Right atrium auricular region (tissue), 2 donors: Measurements from ENCODE around the gene RSAD1. TPM values are rescaled to one million over a fixed set of nuclear protein-coding genes. Genes with fewer than 3 reads are reported as not detected.

Experiments used
- DNase-seq: peaks from one replicate; pipeline ENCODE4 v3.0.0-alpha.2; 2019; ENCODE audit warnings: low spot score
- H3K27ac ChIP-seq, 2 donors: fragments of 200-600 bp; sonication (generic); 1 replicate in 1 of 2; 2 replicates in 1 of 2; pipeline ENCODE4 v1.5.1; 2016 to 2019
- H3K27me3 ChIP-seq, 2 donors: fragments of 200-600 bp; sonication (generic); one replicate each; pipeline versions ENCODE4 v1.5.1 to v1.6.0; 2017 to 2019
- H3K36me3 ChIP-seq: fragments of 200-600 bp; sonication (generic); one replicate; pipeline ENCODE4 v1.5.1; 2016
- H3K4me1 ChIP-seq, 2 donors: fragments of 200-600 bp; sonication (generic); one replicate each; pipeline versions ENCODE4 v1.5.1 to v1.6.0; 2017 to 2019
- H3K4me3 ChIP-seq, 2 donors: fragments of 200-600 bp; sonication (generic); 1 replicate in 1 of 2; 2 replicates in 1 of 2; pipeline ENCODE4 v1.5.1; 2017 to 2019; ENCODE audit warnings: mild to moderate bottlenecking in 1 of 2, moderate library complexity in 1 of 2
- H3K9me3 ChIP-seq, 2 donors: fragments of 200-600 bp; sonication (generic); one replicate each; pipeline ENCODE4 v1.5.1; 2019
- total RNA-seq, 2 donors: library from RNA; depleted of rRNA; stranded (reverse); fragments of >200 nt; gene quantifications; one replicate each; pipeline ENCODE4 v1.1.0, GENCODE V29; 2016
- TF ChIP-seq, protein P1 (sequence below), 2 donors: fragments of 200-600 bp; sonication (generic); IDR thresholded peaks; one replicate each; pipeline ENCODE4 v1.5.1; 2019; ENCODE audit warnings: antibody characterized with exemption in 2 of 2

Gene RSAD1
- total RNA-seq, 2 donors from 2014 or later = 19.1 to 19.3 TPM

GRCh38 chr17:50445730-50446325 lies 32.8 kb upstream of the RSAD1 start:
- no peak for DNase-seq
- no peaks in the 10 kb centered on the region for H3K9me3 ChIP-seq
- H3K27me3 ChIP-seq = no peaks in the 10 kb centered on the region
- H3K27ac ChIP-seq = no peak overlapping the region
- H3K36me3 ChIP-seq = no peaks in the 10 kb centered on the region
- H3K4me1 ChIP-seq = peaks cover 0 to 38% of the 10 kb centered on the region in 2 donors
- TF ChIP-seq, protein P1, sequence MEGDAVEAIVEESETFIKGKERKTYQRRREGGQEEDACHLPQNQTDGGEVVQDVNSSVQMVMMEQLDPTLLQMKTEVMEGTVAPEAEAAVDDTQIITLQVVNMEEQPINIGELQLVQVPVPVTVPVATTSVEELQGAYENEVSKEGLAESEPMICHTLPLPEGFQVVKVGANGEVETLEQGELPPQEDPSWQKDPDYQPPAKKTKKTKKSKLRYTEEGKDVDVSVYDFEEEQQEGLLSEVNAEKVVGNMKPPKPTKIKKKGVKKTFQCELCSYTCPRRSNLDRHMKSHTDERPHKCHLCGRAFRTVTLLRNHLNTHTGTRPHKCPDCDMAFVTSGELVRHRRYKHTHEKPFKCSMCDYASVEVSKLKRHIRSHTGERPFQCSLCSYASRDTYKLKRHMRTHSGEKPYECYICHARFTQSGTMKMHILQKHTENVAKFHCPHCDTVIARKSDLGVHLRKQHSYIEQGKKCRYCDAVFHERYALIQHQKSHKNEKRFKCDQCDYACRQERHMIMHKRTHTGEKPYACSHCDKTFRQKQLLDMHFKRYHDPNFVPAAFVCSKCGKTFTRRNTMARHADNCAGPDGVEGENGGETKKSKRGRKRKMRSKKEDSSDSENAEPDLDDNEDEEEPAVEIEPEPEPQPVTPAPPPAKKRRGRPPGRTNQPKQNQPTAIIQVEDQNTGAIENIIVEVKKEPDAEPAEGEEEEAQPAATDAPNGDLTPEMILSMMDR (IDR thresholded peaks at IDR 0.05) = no peak
- no peak overlapping the region for H3K4me3 ChIP-seq

- TF ChIP-seq, protein P1 (IDR thresholded peaks at IDR 0.05) = no peak
- no peaks in the 10 kb centered on the region for H3K36me3 ChIP-seq
- H3K27ac ChIP-seq = peak overlapping the region in 1 of 2 donors; percentile 37
- H3K9me3 ChIP-seq = no peaks in the 10 kb centered on the region
- H3K27me3 ChIP-seq = no peaks in the 10 kb centered on the region
- H3K4me3 ChIP-seq = no peak overlapping the region
- no peak for DNase-seq
- peaks cover 0 to 32% of the 10 kb centered on the region in 2 donors for H3K4me1 ChIP-seq
Measured at GRCh38 chr17:50447870-50448595, 30.6 kb upstream of the RSAD1 start.

DNA sequence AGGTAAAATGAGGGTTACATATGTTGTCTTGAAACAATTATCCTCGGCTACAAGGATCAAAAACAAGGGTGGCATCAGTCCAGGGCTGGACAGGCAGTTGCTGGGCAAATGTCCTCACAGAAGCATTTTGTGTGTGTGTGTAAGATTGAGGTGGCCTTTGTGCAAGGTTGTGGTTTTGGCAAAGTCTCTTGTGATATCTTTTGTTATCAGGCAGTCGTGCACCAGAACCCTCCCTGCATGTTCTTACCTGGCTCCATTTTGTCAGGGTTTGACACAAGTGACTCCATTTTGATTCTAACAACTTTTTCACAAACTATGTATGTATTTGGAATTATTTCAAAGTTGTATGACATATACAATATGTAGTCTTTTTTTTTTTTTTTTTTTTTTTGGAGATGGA lies 30.0 kb upstream of the RSAD1 start:
- Histone ChIP-seq H3K4me1 (peaks cover 0 to 26% of the 10 kb centered on the region in 2 donors), H3K27ac (no peak overlapping the region), H3K4me3 (no peak overlapping the region), H3K36me3 (no peaks in the 10 kb centered on the region), H3K27me3 (no peaks in the 10 kb centered on the region), H3K9me3 (no peaks in the 10 kb centered on the region)
- TF ChIP-seq, protein P1 (IDR thresholded peaks at IDR 0.05) = no peak
- DNase-seq = no peak

GRCh38 chr17:50451943-50452629 lies 26.6 kb upstream of the RSAD1 start:
- H3K27ac ChIP-seq = no peak overlapping the region
- TF ChIP-seq, protein P1 (IDR thresholded peaks at IDR 0.05) = no peak
- H3K4me1 ChIP-seq = peaks cover 0 to 12% of the 10 kb centered on the region in 2 donors
- H3K9me3 ChIP-seq = no peaks in the 10 kb centered on the region
- no peaks in the 10 kb centered on the region for H3K36me3 ChIP-seq
- DNase-seq = no peak
- no peak overlapping the region for H3K4me3 ChIP-seq
- no peaks in the 10 kb centered on the region for H3K27me3 ChIP-seq

DNA sequence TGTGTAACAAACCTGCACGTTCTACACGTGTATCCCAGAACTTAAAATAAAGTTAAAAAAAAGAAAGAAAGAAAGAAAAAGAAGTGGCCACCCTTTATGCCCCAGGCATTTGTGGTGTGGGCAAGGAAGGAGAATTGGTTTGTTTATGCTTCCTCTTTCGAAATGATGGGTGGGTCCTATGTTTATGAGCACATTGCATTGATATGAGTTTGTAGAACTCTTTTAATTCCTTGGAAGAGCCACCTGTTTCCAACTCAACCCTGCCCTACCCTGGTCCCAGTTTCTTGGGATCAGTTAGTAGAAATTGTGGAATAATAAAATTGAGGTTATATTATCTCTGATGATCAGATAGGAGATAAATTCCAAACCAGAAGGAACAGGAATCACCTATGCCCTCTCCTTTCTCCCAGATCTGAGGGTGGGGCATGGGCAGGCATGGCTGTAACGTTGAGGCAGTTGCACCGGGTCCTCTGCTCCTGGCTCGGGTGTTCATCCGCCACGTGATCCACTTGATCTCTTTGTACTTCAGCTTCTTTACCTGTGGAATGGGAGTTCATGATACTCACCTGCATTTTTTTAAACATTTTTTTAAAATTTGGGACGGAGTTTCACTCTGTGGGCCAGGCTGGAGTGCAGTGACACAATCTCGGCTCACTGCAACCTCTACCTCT lies 25.9 kb upstream of the RSAD1 start:
- Histone ChIP-seq H3K27ac (no peak overlapping the region), H3K36me3 (no peaks in the 10 kb centered on the region), H3K4me1 (peaks cover 0 to 9% of the 10 kb centered on the region in 2 donors), H3K4me3 (no peak overlapping the region), H3K9me3 (no peaks in the 10 kb centered on the region), H3K27me3 (no peaks in the 10 kb centered on the region)
- TF ChIP-seq, protein P1 (IDR thresholded peaks at IDR 0.05) = no peak
- DNase-seq = no peak
